Type B pancreatic cell (in vitro differentiated cells): ENCODE data around the gene EIF3CL. TPM values are rescaled to one million over a fixed set of nuclear protein-coding genes. Genes with fewer than 3 reads are reported as not detected.
"Not testable (repeated sequence)": the region's sequence is repeated elsewhere in the genome, so short reads cannot be mapped to it uniquely, and the experiment has no call there.

ENCODE experiments used
- DNase-seq: peaks from one replicate; pipeline ENCODE4 v3.0.0; 2021; ENCODE audit warnings: mixed read lengths; ENCODE audit not compliant: unreplicated experiment; ENCODE audit errors: extremely low spot score
- H3K27ac Mint-ChIP-seq: 2 replicates; pipeline ENCODE4 v1.8.0; 2021; ENCODE audit warnings: mild to moderate bottlenecking, mixed read lengths
- H3K27me3 Mint-ChIP-seq: 2 replicates; pipeline ENCODE4 v1.8.0; 2021; ENCODE audit warnings: mixed read lengths
- H3K36me3 Mint-ChIP-seq: 2 replicates; pipeline ENCODE4 v1.8.0; 2021; ENCODE audit warnings: mixed read lengths
- H3K4me1 Mint-ChIP-seq: one replicate; pipeline ENCODE4 v1.8.0; 2021; ENCODE audit warnings: mixed read lengths; ENCODE audit not compliant: unreplicated experiment
- H3K4me3 Mint-ChIP-seq: 2 replicates; pipeline ENCODE4 v1.8.0; 2021; ENCODE audit warnings: mild to moderate bottlenecking, mixed read lengths
- H3K9me3 Mint-ChIP-seq: 2 replicates; pipeline ENCODE4 v1.8.0; 2021; ENCODE audit warnings: mixed read lengths
- microRNA-seq: library from miRNA; unstranded; fragments of <30 nt; microRNA quantifications from one replicate; pipeline ENCODE4, GENCODE V29; 2020
- total RNA-seq: library from RNA; stranded (reverse); gene quantifications from 2 replicates; pipeline ENCODE4 v1.2.1, GENCODE V29; 2021; ENCODE audit warnings: low replicate concordance

EIF3CL gene
- total RNA-seq, 1 donor from 2014 or later = 83.2 TPM

DNA sequence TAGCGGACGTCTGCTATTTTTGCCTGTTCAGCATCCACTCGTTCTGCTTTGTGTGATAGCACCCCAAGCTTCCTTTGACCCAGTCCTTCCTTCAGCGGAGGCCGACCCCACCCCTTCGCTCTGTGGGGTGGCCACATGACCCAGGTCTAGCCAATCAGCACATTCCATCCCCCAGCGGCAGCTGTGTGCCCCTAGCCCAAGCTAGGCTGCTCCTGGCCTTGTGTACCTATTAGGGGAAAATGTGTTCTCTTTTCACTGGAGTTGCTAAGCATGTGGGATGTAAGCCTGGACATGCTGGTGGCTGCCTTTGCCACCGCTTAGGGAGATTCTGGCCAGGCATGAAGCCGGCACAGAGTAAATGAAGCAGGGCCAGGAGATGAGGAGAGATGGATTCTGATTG lies 73.4 kb downstream of the EIF3CL start:
- H3K27ac Mint-ChIP-seq, H3K36me3 Mint-ChIP-seq, H3K4me3 Mint-ChIP-seq, DNase-seq, H3K9me3 Mint-ChIP-seq, H3K27me3 Mint-ChIP-seq, H3K4me1 Mint-ChIP-seq: not testable (repeated sequence)

Small RNAs within 50 kb of the gene (microRNA-seq; reads per million reads assigned to microRNA genes)
- not detected for gene MIR6862-1

Other genes with a start within 250 kb of the EIF3CL start
- 111 and 118 TPM in 2 replicates for gene XPO6, start 191.9 kb downstream of the EIF3CL start, total RNA-seq
- gene SBK1, start 111.3 kb downstream of the EIF3CL start, total RNA-seq = 29.8 and 31.9 TPM in 2 replicates
- 2.0 and 2.2 TPM in 2 replicates for gene NPIPB6, start 40.3 kb downstream of the EIF3CL start, total RNA-seq
- gene NPIPB7, start 68.5 kb upstream of the EIF3CL start, total RNA-seq = not detected in 2 replicates
- 36.0 and 56.3 TPM in 2 replicates for gene CLN3, start 88.2 kb upstream of the EIF3CL start, total RNA-seq
- gene APOBR, start 90.8 kb upstream of the EIF3CL start, total RNA-seq = 0.14 and 0.21 TPM in 2 replicates
- gene IL27, start 103.0 kb upstream of the EIF3CL start, total RNA-seq = not detected in 2 replicates
- gene NUPR1, start 135.1 kb upstream of the EIF3CL start, total RNA-seq = 1.2 and 4.8 TPM in 2 replicates
- 21.4 and 29.6 TPM in 2 replicates for gene SGF29, start 150.1 kb upstream of the EIF3CL start, total RNA-seq
- gene SULT1A2, start 193.2 kb upstream of the EIF3CL start, total RNA-seq = 3.5 and 14.2 TPM in 2 replicates
- 15.9 and 22.2 TPM in 2 replicates for gene SULT1A1, start 206.2 kb upstream of the EIF3CL start, total RNA-seq
- gene NPIPB8, start 234.2 kb upstream of the EIF3CL start, total RNA-seq = not detected in 2 replicates